Endothelial cell of umbilical vein (primary cell): ENCODE measurements around the gene BLOC1S4. TPM values are rescaled to one million over a fixed set of nuclear protein-coding genes. Genes with fewer than 3 reads are reported as not detected.

Source experiments
- BruUV-seq: library from RNA; stranded (reverse); fragments of 400-500 nt; replicated peaks from 2 replicates; lab custom pipeline; 2021; lab: Mats Ljungman, UMichigan
- CTCF ChIA-PET: fragments of 300-600, 350-600 bp; sonication (Branson Sonifier 250); formaldehyde crosslinking; loops from one replicate; lab custom pipeline; 2021; ENCODE audit warnings: antibody characterized with exemption, inconsistent platforms; lab: Charles Lee
- POLR2A ChIA-PET: fragments of 300-600, 350-600 bp; sonication (Branson Sonifier 250); formaldehyde crosslinking; loops from one replicate; lab custom pipeline; 2021; ENCODE audit warnings: antibody characterized with exemption, inconsistent platforms; lab: Charles Lee
- DNase-seq: peaks from one replicate; pipeline ENCODE4 v3.0.0-alpha.2; 2011; ENCODE audit warnings: low read depth, low spot score
- FAIRE-seq: peaks from 2 replicates; lab custom pipeline; 2011; peaks lifted over from hg19 to GRCh38; lab: Jason Lieb, UNC
- H2AFZ ChIP-seq: 2 replicates; pipeline ENCODE4 v1.6.0; 2012; ENCODE audit warnings: low read depth, low read length, control low read depth, inconsistent platforms
- H3K27ac ChIP-seq: 2 replicates; pipeline ENCODE4 v1.5.1; 2011; ENCODE audit warnings: low read depth, mild to moderate bottlenecking, control low read depth, low read length, moderate library complexity; ENCODE audit not compliant: insufficient read depth
- H3K27me3 ChIP-seq, 2 experiments: 2 replicates each; pipeline versions ENCODE4 v1.6.0 to v1.6.1; 2011; ENCODE audit warnings: low read length in 2 of 2, mixed read lengths in 1 of 2; ENCODE audit not compliant: control insufficient read depth in 2 of 2, insufficient read depth in 2 of 2
- H3K36me3 ChIP-seq, 2 experiments: 2 replicates in 1 of 2; 3 replicates in 1 of 2; pipeline ENCODE4 v1.5.1; 2011; ENCODE audit warnings: low read length in 2 of 2, mild to moderate bottlenecking in 1 of 2, moderate library complexity in 1 of 2; ENCODE audit not compliant: control insufficient read depth in 2 of 2, insufficient read depth in 2 of 2; ENCODE audit errors: extremely low read depth in 1 of 2
- H3K4me1 ChIP-seq: 3 replicates; pipeline ENCODE4 v1.5.1; 2011; ENCODE audit warnings: mild to moderate bottlenecking, low read length; ENCODE audit not compliant: control insufficient read depth, insufficient read depth; ENCODE audit errors: extremely low read depth
- H3K4me2 ChIP-seq: 2 replicates; pipeline ENCODE4 v1.6.1; 2011; ENCODE audit warnings: low read length, control low read depth, mixed read lengths; ENCODE audit not compliant: insufficient read depth
- H3K4me3 ChIP-seq, 3 experiments: fragments of 200-600 bp in 1 of 3; sonication (generic), shearing (Covaris generic) in 1 of 3; replicated peaks in 1 of 3; 2 replicates each; pipeline ENCODE4 v1.5.1; 2011 to 2016; ENCODE audit warnings: control low read depth in 3 of 3, low read length in 3 of 3, mild to moderate bottlenecking in 2 of 3, inconsistent platforms in 1 of 3, low read depth in 1 of 3, moderate library complexity in 1 of 3; ENCODE audit not compliant: insufficient read depth in 1 of 3
- H3K79me2 ChIP-seq: 2 replicates; pipeline ENCODE4 v1.6.0; 2012; ENCODE audit warnings: low read length, inconsistent platforms; ENCODE audit not compliant: control insufficient read depth, insufficient read depth
- H3K9ac ChIP-seq: replicated peaks from 2 replicates; pipeline ENCODE3; 2011; ENCODE audit warnings: low read length, control low read depth; ENCODE audit not compliant: insufficient read depth; ENCODE audit errors: extremely low read depth
- H3K9me1 ChIP-seq: replicated peaks from 3 replicates; pipeline ENCODE4 v1.6.0; 2011; ENCODE audit warnings: mild to moderate bottlenecking, low read length; ENCODE audit not compliant: control insufficient read depth, insufficient read depth; ENCODE audit errors: extremely low read depth
- H3K9me3 ChIP-seq: replicated peaks from 2 replicates; pipeline ENCODE4 v1.5.1; 2012; ENCODE audit warnings: low read length, inconsistent platforms; ENCODE audit not compliant: control insufficient read depth, insufficient read depth
- H4K20me1 ChIP-seq: replicated peaks from 2 replicates; pipeline ENCODE3; 2011; ENCODE audit warnings: mild to moderate bottlenecking, low read length; ENCODE audit not compliant: control insufficient read depth, insufficient read depth; ENCODE audit errors: extremely low read depth
- FOS ChIP-seq: IDR thresholded peaks from 2 replicates; pipeline ENCODE4 v1.6.1; 2011; ENCODE audit warnings: mild to moderate bottlenecking, low read length, moderate library complexity, borderline replicate concordance; ENCODE audit not compliant: insufficient read depth
- dilution Hi-C: fragments of 300-500 bp; cut with MboI; formaldehyde crosslinking; loops from one replicate; pipeline ENCODE4 v1.15.0; 2019; ENCODE audit warnings: low sequenced_read_pairs; ENCODE audit not compliant: extremely low pct_ligation_motif_present
- intact Hi-C: fragments of 100-400 bp; cut with micrococcal nuclease; formaldehyde crosslinking; loops from one replicate; pipeline ENCODE4 v1.10.0; 2022
- polyA plus RNA-seq, 4 experiments: library from polyadenylated mRNA; depleted of rRNA in 3 of 4; stranded (reverse) in 3 of 4; unstranded in 1 of 4; fragments of >200 nt; gene quantifications; 2 replicates each; pipeline versions ENCODE4 v1.2.1 to v1.2.3, GENCODE V29; 2011 to 2012; ENCODE audit warnings: missing spikeins in 1 of 4
- total RNA-seq: library from RNA; stranded (reverse); gene quantifications from 2 replicates; pipeline ENCODE4 v1.2.3, GENCODE V29; 2021
- TF ChIP-seq, protein P1 (sequence below), 2 donors: IDR thresholded peaks; 1 replicate in 1 of 2; 2 replicates in 1 of 2; pipeline ENCODE4 v1.5.1; 2011; ENCODE audit warnings: low read length in 2 of 2, mild to moderate bottlenecking in 2 of 2, moderate library complexity in 2 of 2, control low read depth in 1 of 2, inconsistent platforms in 1 of 2, low read depth in 1 of 2; ENCODE audit not compliant: insufficient read depth in 1 of 2; ENCODE audit errors: extremely low read depth in 1 of 2

Gene BLOC1S4
- total and polyA plus RNA-seq, 2 donors (not counting 3 experiments of a cell fraction or from before 2014, with no cell fraction given) = 12.7 to 16.9 TPM

- TF ChIP-seq FOS = no peak
- TF ChIP-seq, protein P1, sequence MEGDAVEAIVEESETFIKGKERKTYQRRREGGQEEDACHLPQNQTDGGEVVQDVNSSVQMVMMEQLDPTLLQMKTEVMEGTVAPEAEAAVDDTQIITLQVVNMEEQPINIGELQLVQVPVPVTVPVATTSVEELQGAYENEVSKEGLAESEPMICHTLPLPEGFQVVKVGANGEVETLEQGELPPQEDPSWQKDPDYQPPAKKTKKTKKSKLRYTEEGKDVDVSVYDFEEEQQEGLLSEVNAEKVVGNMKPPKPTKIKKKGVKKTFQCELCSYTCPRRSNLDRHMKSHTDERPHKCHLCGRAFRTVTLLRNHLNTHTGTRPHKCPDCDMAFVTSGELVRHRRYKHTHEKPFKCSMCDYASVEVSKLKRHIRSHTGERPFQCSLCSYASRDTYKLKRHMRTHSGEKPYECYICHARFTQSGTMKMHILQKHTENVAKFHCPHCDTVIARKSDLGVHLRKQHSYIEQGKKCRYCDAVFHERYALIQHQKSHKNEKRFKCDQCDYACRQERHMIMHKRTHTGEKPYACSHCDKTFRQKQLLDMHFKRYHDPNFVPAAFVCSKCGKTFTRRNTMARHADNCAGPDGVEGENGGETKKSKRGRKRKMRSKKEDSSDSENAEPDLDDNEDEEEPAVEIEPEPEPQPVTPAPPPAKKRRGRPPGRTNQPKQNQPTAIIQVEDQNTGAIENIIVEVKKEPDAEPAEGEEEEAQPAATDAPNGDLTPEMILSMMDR (IDR thresholded peaks at IDR 0.05; ENCODE audit: extremely low read depth in 1 of 2, insufficient read depth in 1 of 2, low read depth in 1 of 2, low read length in 2 of 2) = peak; percentile 10 to 17
- Histone ChIP-seq H3K79me2 (peaks cover 27% of the 10 kb centered on the region), H3K9me3 (no peaks in the 10 kb centered on the region), H3K4me1 (peaks cover 10% of the 10 kb centered on the region), H3K4me3 (peak overlapping the region; percentile 25 to 71 (median 49)), H3K9me1 (no peaks in the 10 kb centered on the region), H3K9ac (peak overlapping the region; percentile 66), H3K4me2 (peak overlapping the region; percentile 69), H4K20me1 (no peaks in the 10 kb centered on the region), H3K27me3 (no peaks in the 10 kb centered on the region), H3K27ac (no peak overlapping the region), H2AFZ (peak overlapping the region; percentile 91), H3K36me3 (no peaks in the 10 kb centered on the region)
- intact Hi-C loops (loop anchor here (1.0 to 2.0 kb wide), 2 partner anchors 35 to 42 kb away; partner anchors contain the start of genes BLOC1S4 and MRFAP1L1), dilution Hi-C loops (no loop called here)
- FAIRE-seq = peak; percentile 8
- ChIA-PET CTCF (interaction anchor here (0.9 to 2.3 kb wide), 10 partner anchors 9 to 976 kb away, joined by 3 to 10 read pairs (median 5); partner anchors contain the start of genes BLOC1S4 and MRFAP1), POLR2A (no interaction called here)
- DNase-seq = peak; percentile 48
- BruUV-seq = no TSS peak
Observed at GRCh38 chr4:6674500-6675149, 41.3 kb upstream of the BLOC1S4 start.
